Liver (tissue), 3 donors: ENCODE measurements around the gene ACOT13.

ENCODE experiments used
- EGR1 ChIP-seq, 2 donors: IDR thresholded peaks; 2 replicates each; pipeline ENCODE4 v1.6.1; 2016 to 2018; ENCODE audit warnings: antibody characterized with exemption in 2 of 2, low read depth in 2 of 2
- FOXA1 ChIP-seq: IDR thresholded peaks from 2 replicates; pipeline ENCODE4 v1.6.1; 2016; ENCODE audit warnings: antibody characterized with exemption
- GABPA ChIP-seq, 2 donors: IDR thresholded peaks in 1 of 2; conservative IDR thresholded peaks in 1 of 2; 2 replicates each; pipeline ENCODE4 v1.6.1; 2016; ENCODE audit warnings: antibody characterized with exemption in 2 of 2, mild to moderate bottlenecking in 1 of 2, moderate library complexity in 1 of 2
- JUND ChIP-seq, 2 donors: IDR thresholded peaks; 2 replicates each; pipeline ENCODE4 v1.6.1; 2016; ENCODE audit warnings: antibody characterized with exemption in 2 of 2
- RAD21 ChIP-seq, 2 donors: IDR thresholded peaks; 2 replicates each; pipeline ENCODE4 v1.6.1; 2016; ENCODE audit warnings: antibody characterized with exemption in 2 of 2, mild to moderate bottlenecking in 2 of 2
- TAF1 ChIP-seq: conservative IDR thresholded peaks from 2 replicates; pipeline ENCODE4 v1.6.1; 2016; ENCODE audit warnings: antibody characterized with exemption, mild to moderate bottlenecking
- TF ChIP-seq, protein P1 (sequence below): IDR thresholded peaks from 2 replicates; pipeline ENCODE4 v1.6.1; 2016; ENCODE audit warnings: antibody characterized with exemption
- TF ChIP-seq, protein P2 (sequence below): fragments of 150-350 bp; IDR thresholded peaks from 2 replicates; pipeline ENCODE4 v1.5.1; 2017; ENCODE audit warnings: improper control_type of control experiment, low read depth, low read length; ENCODE audit not compliant: missing input control
- TF ChIP-seq, protein P3 (sequence below): IDR thresholded peaks from 2 replicates; pipeline ENCODE4 v1.6.1; 2016; ENCODE audit warnings: antibody characterized with exemption, mild to moderate bottlenecking
- TF ChIP-seq, protein P4 (sequence below): IDR thresholded peaks from 2 replicates; pipeline ENCODE4 v1.6.1; 2016; ENCODE audit warnings: antibody characterized with exemption
- TF ChIP-seq, protein P5 (sequence below): IDR thresholded peaks from 2 replicates; pipeline ENCODE4 v1.6.1; 2016; ENCODE audit warnings: antibody characterized with exemption
- donor health status: healthy.
- donor health status: healthy.

DNA sequence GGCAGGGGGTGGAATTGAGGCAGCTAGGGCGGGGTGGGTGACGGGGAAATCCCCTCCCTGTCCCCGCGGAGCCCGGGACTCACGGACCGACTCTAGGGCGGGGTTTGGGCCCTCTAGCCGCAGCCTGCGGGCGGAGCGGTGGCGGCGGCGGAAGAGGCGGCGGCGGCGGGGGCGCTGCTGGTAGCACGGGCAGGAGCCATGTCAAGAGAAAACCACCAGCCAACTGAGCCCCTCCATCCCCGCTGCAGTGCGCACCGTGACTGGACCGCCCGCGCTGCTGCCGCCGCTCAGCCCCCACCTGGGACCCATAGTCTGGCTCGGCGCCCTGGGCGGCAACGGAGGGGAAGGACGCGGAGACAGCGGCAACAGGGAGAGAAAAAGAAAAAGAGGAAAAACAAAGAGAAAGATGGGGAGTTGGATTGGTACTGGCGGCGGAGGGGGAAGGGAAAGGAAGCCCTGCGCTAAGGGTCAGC lies 53.3 kb downstream of the ACOT13 start:
- TF ChIP-seq, protein P1, sequence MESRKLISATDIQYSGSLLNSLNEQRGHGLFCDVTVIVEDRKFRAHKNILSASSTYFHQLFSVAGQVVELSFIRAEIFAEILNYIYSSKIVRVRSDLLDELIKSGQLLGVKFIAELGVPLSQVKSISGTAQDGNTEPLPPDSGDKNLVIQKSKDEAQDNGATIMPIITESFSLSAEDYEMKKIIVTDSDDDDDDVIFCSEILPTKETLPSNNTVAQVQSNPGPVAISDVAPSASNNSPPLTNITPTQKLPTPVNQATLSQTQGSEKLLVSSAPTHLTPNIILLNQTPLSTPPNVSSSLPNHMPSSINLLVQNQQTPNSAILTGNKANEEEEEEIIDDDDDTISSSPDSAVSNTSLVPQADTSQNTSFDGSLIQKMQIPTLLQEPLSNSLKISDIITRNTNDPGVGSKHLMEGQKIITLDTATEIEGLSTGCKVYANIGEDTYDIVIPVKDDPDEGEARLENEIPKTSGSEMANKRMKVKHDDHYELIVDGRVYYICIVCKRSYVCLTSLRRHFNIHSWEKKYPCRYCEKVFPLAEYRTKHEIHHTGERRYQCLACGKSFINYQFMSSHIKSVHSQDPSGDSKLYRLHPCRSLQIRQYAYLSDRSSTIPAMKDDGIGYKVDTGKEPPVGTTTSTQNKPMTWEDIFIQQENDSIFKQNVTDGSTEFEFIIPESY = no peak
- TF ChIP-seq, protein P2, sequence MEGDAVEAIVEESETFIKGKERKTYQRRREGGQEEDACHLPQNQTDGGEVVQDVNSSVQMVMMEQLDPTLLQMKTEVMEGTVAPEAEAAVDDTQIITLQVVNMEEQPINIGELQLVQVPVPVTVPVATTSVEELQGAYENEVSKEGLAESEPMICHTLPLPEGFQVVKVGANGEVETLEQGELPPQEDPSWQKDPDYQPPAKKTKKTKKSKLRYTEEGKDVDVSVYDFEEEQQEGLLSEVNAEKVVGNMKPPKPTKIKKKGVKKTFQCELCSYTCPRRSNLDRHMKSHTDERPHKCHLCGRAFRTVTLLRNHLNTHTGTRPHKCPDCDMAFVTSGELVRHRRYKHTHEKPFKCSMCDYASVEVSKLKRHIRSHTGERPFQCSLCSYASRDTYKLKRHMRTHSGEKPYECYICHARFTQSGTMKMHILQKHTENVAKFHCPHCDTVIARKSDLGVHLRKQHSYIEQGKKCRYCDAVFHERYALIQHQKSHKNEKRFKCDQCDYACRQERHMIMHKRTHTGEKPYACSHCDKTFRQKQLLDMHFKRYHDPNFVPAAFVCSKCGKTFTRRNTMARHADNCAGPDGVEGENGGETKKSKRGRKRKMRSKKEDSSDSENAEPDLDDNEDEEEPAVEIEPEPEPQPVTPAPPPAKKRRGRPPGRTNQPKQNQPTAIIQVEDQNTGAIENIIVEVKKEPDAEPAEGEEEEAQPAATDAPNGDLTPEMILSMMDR = no peak
- TF ChIP-seq GABPA (IDR thresholded peaks at IDR 0.05 in 1 of 2, conservative IDR thresholded peaks at IDR 0.05 in 1 of 2) = no peak
- TF ChIP-seq JUND (IDR thresholded peaks at IDR 0.05) = no peak
- TF ChIP-seq, protein P3, sequence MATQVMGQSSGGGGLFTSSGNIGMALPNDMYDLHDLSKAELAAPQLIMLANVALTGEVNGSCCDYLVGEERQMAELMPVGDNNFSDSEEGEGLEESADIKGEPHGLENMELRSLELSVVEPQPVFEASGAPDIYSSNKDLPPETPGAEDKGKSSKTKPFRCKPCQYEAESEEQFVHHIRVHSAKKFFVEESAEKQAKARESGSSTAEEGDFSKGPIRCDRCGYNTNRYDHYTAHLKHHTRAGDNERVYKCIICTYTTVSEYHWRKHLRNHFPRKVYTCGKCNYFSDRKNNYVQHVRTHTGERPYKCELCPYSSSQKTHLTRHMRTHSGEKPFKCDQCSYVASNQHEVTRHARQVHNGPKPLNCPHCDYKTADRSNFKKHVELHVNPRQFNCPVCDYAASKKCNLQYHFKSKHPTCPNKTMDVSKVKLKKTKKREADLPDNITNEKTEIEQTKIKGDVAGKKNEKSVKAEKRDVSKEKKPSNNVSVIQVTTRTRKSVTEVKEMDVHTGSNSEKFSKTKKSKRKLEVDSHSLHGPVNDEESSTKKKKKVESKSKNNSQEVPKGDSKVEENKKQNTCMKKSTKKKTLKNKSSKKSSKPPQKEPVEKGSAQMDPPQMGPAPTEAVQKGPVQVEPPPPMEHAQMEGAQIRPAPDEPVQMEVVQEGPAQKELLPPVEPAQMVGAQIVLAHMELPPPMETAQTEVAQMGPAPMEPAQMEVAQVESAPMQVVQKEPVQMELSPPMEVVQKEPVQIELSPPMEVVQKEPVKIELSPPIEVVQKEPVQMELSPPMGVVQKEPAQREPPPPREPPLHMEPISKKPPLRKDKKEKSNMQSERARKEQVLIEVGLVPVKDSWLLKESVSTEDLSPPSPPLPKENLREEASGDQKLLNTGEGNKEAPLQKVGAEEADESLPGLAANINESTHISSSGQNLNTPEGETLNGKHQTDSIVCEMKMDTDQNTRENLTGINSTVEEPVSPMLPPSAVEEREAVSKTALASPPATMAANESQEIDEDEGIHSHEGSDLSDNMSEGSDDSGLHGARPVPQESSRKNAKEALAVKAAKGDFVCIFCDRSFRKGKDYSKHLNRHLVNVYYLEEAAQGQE = no peak
- TF ChIP-seq, protein P4, sequence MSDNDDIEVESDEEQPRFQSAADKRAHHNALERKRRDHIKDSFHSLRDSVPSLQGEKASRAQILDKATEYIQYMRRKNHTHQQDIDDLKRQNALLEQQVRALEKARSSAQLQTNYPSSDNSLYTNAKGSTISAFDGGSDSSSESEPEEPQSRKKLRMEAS = no peak
- TF ChIP-seq EGR1 (IDR thresholded peaks at IDR 0.05; ENCODE audit: low read depth in 2 of 2) = no peak
- no peak for TF ChIP-seq TAF1
- no peak for TF ChIP-seq RAD21 (IDR thresholded peaks at IDR 0.05)
- TF ChIP-seq, protein P5, sequence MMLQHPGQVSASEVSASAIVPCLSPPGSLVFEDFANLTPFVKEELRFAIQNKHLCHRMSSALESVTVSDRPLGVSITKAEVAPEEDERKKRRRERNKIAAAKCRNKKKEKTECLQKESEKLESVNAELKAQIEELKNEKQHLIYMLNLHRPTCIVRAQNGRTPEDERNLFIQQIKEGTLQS = no peak
- no peak for TF ChIP-seq FOXA1
